HG02981 (cell line): ENCODE measurements around the gene ESYT1.
"Not testable (repeated sequence)": the region's sequence is repeated elsewhere in the genome, so short reads cannot be mapped to it uniquely, and the experiment has no call there.

ENCODE experiments used
- ATAC-seq: cut with Tn5 transposase; IDR thresholded peaks from one replicate; pipeline ENCODE4 v1.9.1; 2021; ENCODE audit warnings: mild to moderate bottlenecking, moderate library complexity; ENCODE audit not compliant: unreplicated experiment

The ESYT1 gene

DNA sequence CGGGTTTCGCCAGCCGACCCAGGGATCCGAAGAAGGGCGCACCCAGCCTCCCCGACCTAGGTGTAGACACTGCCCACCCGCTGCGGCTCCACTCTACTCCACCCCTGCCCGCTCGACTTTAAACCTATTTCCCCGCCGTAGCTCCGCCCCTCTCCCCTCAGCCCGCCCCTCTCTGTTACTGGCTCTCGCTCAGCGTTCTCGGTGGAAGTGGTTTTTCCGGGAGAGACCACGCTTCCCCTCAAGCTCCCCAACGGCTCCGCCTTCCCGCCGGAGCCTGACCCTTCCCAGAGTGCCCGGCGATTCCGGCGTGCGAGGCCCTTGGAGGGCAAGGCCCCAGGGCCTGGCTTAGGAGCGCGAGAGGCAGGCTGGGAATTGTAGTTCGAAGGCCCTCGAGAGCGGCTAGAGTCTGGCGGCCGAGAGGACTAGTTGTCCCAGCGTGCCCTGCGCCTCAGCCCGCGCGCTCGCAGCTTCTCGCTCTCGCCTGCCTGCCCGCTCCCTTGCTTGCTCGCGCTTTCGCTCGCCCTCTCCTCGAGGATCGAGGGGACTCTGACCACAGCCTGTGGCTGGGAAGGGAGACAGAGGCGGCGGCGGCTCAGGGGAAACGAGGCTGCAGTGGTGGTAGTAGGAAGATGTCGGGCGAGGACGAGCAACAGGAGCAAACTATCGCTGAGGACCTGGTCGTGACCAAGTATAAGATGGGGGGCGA, 23.8 kb upstream of the ESYT1 start, which contains the start of gene PA2G4:
PA2G4 (plus strand) TSS at position 451 of the 706 bp plus-strand sequence; CDS start at position 630, 179 bp downstream.
- peak; percentile 92 for ATAC-seq

DNA sequence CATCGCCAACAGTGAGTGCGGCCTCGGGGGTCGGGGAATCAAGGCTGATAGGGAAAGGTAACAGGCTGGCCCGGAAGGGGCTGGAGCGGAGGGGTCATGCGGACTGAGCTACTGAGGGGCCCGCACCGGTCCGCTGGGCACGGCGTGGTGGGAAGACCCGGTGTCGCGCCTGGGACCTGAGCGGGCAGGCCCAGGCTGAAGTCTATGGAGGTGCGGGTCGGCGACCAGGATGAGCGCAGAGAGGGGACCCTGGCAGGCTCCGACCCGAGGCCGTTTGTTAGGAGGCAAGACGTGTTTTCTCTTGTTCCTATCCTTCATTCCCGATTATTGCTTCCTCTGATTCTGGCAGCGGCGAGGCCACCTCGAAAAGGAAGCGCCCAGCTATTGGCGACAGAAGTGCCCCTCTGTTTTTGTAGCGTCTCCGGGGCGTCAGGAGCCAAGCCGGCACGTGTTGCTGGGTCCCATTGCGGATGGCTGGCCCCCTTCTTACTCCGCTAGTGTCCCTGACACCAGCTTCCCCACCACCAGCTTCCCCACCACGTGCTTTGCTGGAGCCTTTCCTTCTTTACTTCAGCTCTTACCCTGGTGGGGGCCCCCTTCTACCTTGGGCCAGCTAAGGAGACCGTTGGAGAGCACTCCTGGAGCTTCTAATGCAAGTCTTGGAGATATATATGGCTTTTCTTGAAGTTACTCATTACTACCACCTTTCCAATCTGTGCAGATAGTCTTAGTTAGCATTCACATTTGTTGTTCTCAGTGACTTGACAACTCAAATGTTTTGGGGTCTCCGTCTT, 23.1 kb upstream of the ESYT1 start:
- peak; percentile 8 for ATAC-seq

DNA sequence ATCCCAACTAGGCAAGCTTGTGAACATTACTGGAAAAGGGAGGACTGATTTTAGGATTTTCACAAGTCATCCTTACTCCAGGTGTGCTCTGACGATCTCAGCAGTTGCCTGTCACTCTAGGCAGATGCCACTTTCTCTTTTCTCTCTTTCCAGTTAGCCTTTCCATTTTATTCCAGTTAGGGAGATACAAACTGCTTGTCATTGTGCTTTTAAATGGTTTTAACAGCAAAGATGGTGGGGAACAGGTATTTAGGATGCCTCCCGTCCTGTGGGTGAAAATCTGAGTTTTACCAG, 22.5 kb upstream of the ESYT1 start:
- no peak for ATAC-seq

DNA sequence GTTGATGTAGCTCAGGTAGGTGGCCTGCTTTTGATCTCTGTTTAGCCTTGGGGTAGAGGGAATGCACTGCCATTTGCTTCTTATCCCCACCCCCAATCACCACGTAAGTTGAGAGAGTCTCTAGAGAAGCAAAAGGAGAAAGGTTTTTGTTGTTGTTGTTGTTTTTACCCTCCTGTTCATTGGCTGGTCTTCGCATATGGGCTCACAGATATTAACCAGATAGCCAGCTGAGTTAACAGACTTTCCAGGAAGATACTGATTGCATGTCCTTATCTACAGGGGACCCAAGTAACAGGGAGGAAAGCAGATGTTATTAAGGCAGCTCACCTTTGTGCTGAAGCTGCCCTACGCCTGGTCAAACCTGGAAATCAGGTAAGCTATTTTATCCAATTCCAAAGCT, 20.8 kb upstream of the ESYT1 start:
- no peak for ATAC-seq

DNA sequence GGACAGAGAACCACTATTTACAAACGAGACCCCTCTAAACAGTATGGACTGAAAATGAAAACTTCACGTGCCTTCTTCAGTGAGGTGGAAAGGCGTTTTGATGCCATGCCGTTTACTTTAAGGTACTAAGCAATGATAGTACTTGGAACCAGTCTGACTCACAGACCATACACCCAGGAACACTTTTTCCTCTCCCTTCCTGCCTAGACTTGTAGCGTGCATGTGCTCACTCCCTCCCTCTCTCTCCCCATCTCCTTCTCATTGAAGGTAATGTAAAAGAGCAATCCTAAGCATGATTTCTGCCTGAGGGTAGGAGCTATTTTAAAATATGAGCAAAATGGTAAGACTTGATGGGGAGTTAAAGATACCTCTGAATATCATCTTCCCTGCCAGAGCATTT, 17.5 kb upstream of the ESYT1 start:
- ATAC-seq, result no peak

DNA sequence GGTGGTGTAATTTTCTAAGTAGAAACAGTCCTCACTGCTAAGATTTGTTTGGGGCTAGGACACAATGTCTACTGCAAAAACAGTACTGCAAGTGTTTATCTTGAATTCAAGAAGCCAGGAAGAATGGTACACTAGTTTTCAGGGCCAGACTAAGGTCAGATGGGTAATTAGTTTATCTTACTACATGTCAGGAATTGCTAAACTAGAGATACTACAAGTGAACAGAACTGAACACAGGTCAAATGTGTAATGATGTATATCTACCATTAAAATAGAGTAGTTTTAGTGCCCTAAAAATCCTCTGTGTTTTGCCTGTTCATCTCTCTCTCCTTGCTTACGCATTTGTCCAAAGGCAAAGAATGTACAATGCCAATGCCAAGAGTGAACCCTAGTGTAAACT, 14.0 kb upstream of the ESYT1 start:
- no peak for ATAC-seq

DNA sequence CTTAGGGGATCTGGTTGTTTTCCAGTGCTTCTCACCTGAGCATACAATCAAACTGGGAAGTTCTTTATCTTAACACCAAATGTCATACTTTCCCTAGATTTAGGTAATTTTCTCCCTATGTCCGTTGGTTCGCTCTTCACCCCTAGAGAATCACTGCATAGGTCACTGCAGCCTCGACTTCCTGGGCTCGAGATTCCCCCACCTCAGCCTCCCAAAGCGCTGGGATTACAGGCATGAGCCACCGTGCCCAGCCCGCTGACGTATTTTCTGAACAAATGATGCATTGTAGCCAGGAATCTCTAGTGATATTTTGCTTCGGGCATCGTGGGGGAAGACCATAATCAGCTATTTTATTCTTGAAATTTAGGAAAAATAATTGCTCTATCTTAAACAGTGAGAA, 12.7 kb upstream of the ESYT1 start:
- no peak for ATAC-seq

DNA sequence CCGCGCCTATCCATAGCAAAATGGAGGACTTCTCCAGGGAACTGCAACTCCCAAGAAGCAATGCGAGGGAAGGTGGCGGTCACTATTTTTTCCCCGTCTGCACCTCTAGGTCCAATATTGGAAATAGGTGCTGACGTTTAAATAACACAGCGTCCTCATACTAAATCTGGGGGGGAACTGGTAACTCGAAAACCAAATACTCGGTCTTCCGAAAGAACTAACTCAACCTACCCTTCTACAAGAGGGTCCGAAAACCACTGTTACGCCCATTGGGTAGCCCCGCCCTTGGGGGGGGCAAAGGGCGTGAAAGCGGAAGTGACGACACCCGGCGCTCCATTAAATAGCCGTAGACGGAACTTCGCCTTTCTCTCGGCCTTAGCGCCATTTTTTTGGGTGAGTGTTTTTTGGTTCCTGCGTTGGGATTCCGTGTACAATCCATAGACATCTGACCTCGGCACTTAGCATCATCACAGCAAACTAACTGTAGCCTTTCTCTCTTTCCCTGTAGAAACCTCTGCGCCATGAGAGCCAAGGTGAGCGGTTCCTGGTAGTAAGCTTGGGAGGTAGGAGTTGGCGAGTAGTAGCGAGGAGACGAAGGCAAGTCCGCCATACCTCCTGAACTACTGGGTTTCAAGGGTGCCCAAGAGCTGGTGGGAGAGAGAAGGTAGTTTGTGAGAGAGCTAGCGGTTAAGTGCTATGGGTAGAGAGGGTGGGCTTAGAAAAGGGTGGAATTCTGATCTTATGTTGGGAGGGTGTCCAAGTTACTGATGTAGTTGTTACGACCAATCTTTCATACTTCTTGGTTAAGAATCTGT, 11.6 kb upstream of the ESYT1 start, which contains the start of gene RPL41:
RPL41 (plus strand) TSS at position 367 of the 815 bp plus-strand sequence.
- ATAC-seq, result peak; percentile 33

DNA sequence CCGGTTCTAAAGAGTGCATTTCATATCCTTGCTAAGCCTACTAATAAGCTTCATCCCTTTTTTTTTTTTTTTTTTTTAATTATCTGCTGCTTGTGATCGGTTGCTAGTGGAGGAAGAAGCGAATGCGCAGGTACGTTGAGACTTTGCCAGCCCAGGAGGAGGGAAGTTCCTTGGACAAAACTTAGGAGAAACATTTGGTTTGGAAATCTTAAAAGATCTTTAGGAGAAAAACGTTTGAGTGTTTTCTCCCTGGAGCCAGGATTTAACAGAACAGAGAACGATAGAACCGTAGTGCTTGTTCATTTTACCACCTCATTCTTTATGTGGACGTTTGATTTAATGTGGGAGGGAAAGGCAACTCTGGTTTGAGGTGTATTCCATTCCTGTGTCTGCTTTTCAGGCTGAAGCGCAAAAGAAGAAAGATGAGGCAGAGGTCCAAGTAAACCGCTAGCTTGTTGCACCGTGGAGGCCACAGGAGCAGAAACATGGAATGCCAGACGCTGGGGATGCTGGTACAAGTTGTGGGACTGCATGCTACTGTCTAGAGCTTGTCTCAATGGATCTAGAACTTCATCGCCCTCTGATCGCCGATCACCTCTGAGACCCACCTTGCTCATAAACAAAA, 10.9 kb upstream of the ESYT1 start:
- not testable (repeated sequence) for ATAC-seq

DNA sequence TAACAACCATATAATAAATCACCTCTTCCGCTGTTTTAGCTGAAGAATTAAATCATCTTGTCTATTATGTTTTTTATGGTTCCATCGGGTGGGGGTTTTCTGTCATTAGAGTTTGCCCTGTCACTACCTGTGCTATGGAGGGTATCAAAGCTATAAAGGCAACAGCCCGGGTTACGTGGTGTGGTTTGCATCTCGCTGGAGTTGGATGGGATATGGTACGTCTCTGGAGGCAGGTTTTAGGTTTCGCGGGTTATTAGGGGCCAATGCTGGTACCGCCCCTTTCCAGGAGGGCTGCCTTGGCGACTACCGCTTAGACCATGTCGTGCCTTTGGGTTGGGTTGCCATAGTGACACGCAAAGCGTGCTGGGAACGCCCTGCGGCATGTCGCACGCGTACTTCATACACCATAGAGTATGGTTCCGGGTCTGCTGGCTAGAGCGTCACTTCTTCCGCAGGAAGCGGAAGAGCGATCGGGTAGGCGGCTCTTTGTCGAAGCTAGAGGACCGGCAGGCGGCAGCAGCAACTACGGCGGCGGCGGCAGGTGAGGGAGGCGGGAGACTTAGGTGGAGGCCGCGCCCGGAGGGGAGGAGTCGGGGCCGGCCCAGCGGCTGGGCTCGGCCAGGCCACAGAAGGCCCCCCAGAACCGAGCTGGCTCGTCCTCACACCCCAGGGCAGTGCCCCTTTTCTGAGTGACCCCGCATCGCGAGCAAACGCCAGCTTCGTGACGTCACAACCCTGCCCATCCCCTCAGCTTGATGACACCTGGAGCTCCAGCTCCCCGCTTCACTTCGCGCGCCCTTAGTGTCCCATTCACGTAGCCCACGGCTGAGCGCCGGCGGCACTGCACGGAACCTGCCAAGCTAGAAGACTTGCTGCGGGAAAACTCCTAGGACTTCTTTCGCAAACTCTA, 10.0 kb upstream of the ESYT1 start, which contains the start of gene ZC3H10:
ZC3H10 (plus strand) TSS at position 489 of the 910 bp plus-strand sequence. CDS start 2,297 bp downstream, outside the sequence.
- ATAC-seq, result peak; percentile 80

DNA sequence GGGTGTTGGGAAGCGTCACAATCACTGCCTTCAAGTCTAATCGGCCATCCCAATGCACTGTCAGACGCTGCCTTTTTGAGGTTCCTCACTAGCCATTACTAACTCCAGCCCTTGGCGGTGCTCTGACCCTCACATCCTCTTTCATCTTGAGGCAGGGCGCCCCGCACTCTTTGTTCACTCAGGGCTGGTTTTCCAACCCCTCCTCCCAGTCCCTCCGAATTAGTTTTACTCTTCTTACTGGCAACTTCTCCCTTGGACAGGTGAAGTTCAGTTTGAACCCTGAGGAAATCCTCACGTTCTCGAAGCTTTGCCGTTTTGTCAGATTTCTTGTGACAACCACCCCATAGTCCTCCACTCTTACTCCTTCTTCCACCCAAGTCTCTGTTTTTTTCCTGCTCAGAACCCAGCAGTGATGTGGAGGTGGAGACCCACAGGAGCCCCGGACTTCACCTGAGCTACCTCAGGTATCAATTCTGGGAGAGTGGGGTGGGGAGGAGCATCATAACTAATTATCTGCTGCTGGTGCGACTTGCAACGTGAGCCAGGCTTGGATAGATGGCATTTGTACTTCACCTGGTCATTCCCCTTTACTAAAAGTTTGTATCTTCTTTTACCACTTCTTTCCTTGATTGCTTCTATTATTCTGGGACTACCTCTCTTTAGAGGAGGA, 9.2 kb upstream of the ESYT1 start:
- no peak for ATAC-seq

DNA sequence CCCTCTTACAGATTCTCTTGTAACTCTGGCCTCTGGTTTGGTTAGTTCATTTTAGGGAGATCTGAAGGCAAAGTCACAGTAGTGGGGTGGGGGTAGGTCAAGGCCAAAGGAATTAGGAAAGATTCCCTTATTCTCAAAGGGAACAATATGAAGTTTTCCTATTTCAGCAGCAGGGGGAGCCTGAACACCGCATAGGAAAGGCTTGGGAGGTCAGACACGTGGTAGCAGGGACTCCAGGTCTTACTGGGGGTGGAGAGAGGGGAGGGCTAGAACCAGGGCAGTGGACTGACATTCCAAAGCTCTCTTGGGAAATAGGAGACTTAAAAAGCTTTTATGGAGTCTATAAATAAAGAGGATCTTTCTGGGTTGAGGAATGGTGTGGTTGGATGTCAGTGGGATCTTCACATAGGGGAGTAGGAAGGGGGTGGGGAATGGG, 8.7 kb upstream of the ESYT1 start:
- no peak for ATAC-seq

DNA sequence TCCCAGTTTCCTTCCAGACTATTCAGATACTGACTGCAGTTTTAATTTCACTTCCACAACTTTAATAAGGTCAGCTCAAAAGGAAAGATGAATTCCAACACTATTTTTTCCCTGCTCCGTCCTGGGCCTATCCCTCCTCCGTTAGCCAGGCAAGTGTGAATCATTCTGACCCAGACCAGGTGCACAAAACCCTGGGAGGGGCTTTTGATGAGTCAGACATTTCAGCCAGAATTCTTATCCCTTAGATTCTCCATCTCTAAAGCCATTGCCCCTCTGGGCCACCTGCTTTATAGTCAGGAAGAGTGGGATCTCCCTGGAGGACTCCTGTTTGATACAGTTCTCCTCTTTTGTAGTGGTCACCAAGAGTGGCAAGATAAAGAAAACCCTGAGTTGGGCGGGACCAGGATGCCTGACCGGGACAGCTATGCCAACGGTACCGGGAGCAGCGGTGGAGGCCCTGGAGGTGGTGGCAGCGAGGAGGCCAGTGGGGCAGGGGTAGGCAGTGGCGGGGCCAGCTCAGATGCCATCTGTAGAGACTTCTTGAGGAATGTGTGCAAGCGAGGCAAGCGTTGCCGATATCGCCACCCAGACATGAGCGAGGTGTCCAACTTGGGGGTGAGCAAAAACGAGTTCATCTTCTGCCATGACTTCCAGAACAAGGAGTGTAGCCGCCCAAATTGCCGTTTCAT, 7.8 kb upstream of the ESYT1 start:
- no peak for ATAC-seq

DNA sequence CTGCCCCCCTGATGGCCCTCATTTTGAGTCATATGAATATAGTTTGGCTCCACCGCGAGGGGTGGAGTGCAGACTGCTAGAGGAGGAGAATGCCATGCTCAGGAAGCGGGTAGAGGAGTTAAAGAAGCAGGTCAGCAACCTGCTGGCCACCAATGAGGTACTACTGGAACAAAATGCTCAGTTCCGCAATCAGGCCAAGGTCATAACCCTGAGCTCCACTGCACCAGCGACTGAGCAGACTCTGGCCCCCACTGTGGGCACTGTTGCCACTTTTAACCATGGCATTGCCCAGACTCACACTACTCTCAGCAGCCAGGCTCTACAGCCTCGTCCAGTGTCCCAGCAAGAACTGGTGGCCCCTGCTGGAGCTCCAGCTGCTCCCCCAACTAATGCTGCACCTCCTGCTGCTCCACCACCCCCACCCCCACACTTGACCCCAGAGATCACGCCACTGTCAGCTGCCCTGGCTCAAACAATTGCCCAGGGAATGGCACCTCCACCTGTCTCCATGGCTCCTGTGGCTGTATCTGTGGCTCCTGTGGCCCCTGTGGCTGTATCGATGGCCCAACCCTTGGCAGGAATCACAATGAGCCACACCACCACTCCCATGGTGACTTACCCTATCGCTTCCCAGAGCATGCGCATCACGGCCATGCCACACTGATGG, 6.7 kb upstream of the ESYT1 start:
- no peak for ATAC-seq

DNA sequence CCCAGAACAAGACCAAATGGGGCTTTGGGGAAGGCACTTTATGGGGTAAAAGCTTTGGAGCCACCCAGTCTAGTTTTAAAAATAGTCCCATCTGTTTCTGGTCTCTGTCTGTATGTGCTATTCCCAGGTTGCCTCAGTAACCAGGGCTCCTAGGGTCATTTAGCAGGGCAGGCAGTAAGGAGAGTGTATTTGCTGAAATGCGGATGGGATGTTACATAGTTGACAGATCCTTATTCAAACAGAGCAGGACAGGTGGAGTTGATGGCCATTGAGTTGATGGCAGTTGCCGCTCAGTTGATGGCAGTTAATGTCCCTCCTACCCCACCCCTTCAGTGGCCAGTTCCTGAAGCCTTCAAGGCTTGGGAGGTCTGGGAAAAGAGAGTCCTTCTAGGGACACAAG, 5.4 kb upstream of the ESYT1 start:
- ATAC-seq, result no peak

DNA sequence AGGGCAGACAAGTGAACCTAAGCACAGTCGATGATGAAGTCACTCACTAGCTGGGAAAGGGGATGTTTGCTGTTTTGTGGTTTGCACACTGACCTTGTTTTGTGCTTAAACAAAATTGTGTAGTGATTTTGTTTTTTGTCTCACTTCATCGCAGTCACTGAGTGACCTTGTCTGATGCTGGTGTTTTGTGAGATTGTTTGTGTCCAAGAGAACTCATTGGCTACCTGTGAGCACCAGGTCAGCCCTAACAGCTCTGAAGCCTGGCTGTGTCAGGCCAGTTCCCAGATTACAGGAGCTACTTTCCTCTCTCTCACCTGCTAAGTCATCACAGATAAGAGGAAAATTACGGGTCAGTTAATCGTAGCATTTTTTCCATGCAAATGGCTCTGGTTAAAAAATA, 3.9 kb upstream of the ESYT1 start:
- ATAC-seq, result no peak

DNA sequence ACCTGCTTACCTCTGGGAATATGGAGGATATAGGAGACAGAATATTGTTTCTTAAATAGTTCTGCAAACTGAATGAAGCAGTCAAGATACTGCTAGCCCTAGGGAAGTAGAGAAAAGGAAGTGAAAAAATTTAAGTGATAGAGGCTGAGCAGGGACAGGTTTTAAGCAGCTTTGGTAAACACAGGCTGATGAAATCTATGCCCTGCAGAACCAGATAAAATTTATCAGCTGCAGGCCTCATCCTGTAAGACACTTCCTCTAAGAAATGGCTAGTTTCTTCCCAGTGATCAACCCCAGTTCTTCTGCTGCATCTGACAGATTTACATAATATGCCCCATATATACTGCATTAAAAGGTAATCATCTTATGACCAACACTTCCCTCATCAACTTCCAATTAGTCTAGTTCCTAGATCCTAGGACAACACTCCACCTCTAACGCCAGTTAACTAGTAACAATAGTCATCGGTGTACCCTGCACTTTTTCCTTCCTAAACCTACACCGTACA, 1.3 kb upstream of the ESYT1 start:
- ATAC-seq, result no peak

DNA sequence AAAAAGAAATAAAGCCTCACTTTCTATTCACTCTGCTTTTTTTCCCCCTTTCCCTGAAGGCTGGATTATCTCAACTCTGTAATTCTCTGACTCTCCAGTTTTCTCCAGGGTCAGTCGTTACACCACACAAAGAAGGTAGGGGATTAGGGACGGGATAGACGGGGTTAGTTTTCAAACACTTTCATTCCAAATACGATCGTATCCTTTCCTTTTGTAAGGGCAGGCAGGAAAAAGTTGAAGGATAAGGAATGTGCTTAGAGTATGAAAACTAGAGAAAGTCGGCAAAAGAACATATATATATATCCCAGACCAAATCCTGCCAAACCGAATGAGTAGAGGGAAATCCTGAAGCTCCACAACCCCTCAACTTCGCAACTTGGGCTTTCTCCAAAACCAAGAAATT, 581 bp upstream of the ESYT1 start:
- ATAC-seq, result no peak
